PC-3 (cell line): Measurements from ENCODE around the gene ZSCAN5A. TPM values are rescaled to one million over a fixed set of nuclear protein-coding genes. Genes with fewer than 3 reads are reported as not detected.
"Not testable (repeated sequence)": the region's sequence is repeated elsewhere in the genome, so short reads cannot be mapped to it uniquely, and the experiment has no call there.

Experiments
- ATAC-seq: fragments of 200-7000 bp; cut with Tn5 transposase; 2 replicates; pipeline ENCODE4 v1.9.1; 2020; ENCODE audit warnings: mild to moderate bottlenecking, moderate library complexity
- BruUV-seq: library from RNA; stranded (reverse); fragments of 400-500 nt; replicated peaks from 2 replicates; lab custom pipeline; 2021; lab: Mats Ljungman, UMichigan
- CTCF ChIA-PET: fragments of 300-600 bp; sonication (Branson Sonifier 250); formaldehyde crosslinking; loops from one replicate; lab custom pipeline; 2022; ENCODE audit warnings: antibody characterized with exemption; lab: Charles Lee
- POLR2A ChIA-PET: fragments of 300-600 bp; sonication (Branson Sonifier 250); formaldehyde crosslinking; loops from one replicate; lab custom pipeline; 2022; ENCODE audit warnings: antibody characterized with exemption; ENCODE audit not compliant: unreplicated experiment; lab: Charles Lee
- DNase-seq: peaks from one replicate; pipeline ENCODE4 v3.0.0-alpha.2; 2015
- H2AFZ ChIP-seq: fragments of 300-600 bp; sonication (generic); 2 replicates; pipeline ENCODE4 v1.6.0; 2016; ENCODE audit warnings: antibody characterized with exemption, low read length
- H3F3A ChIP-seq: fragments of 300-600 bp; sonication (generic); one replicate; pipeline ENCODE4 v1.6.0; 2017; ENCODE audit warnings: antibody characterized with exemption, low read length, control low read depth, mild to moderate bottlenecking; ENCODE audit not compliant: unreplicated experiment
- H3K27ac ChIP-seq: fragments of 300-600 bp; sonication (generic); 2 replicates; pipeline ENCODE4 v1.5.1; 2016; ENCODE audit warnings: mild to moderate bottlenecking, low read length
- H3K27me3 ChIP-seq: fragments of 300-600 bp; sonication (generic); 2 replicates; pipeline ENCODE4 v1.6.1; 2016; ENCODE audit warnings: low read length, mixed read lengths
- H3K36me3 ChIP-seq: fragments of 300-600 bp; sonication (generic); 2 replicates; pipeline ENCODE4 v1.6.1; 2016; ENCODE audit warnings: low read depth, mixed run types, low read length, mixed read lengths
- H3K4me1 ChIP-seq: fragments of 300-600 bp; sonication (generic); 2 replicates; pipeline ENCODE4 v1.5.1; 2016; ENCODE audit warnings: low read length; ENCODE audit not compliant: insufficient read depth
- H3K4me2 ChIP-seq: fragments of 300-600 bp; sonication (generic); 2 replicates; pipeline ENCODE4 v1.6.0; 2016; ENCODE audit warnings: low read length
- H3K4me3 ChIP-seq: fragments of 300-600 bp; sonication (generic); 2 replicates; pipeline ENCODE4 v1.5.1; 2016; ENCODE audit warnings: mild to moderate bottlenecking, low read length, mixed read lengths
- H3K79me2 ChIP-seq: fragments of 300-600 bp; sonication (generic); 2 replicates; pipeline ENCODE4 v1.6.1; 2017; ENCODE audit warnings: low read length, mixed read lengths
- H3K9ac ChIP-seq: fragments of 300-600 bp; sonication (generic); 2 replicates; pipeline ENCODE4 v1.6.0; 2016; ENCODE audit warnings: mild to moderate bottlenecking, low read length
- H3K9me2 ChIP-seq: fragments of 300-600 bp; sonication (generic); replicated peaks from 2 replicates; pipeline ENCODE4 v1.6.1; 2016; ENCODE audit warnings: mixed run types, low read length, mixed read lengths
- H3K9me3 ChIP-seq: fragments of 300-600 bp; sonication (generic); 2 replicates; pipeline ENCODE4 v1.6.1; 2016; ENCODE audit warnings: low read length, mixed read lengths
- H4K20me1 ChIP-seq: fragments of 300-600 bp; sonication (generic); 2 replicates; pipeline ENCODE4 v1.6.1; 2016; ENCODE audit warnings: low read length, mixed read lengths
- EZH2 ChIP-seq: fragments of 300-600 bp; sonication (generic); IDR thresholded peaks from one replicate; pipeline ENCODE4 v1.6.1; 2017; ENCODE audit warnings: antibody characterized with exemption, mild to moderate bottlenecking, low read length; ENCODE audit not compliant: unreplicated experiment
- EZH2phosphoT487 ChIP-seq: fragments of 300-600 bp; sonication (generic); IDR thresholded peaks from 2 replicates; pipeline ENCODE4 v1.6.1; 2018; ENCODE audit warnings: mild to moderate bottlenecking, antibody characterized with exemption, low read length, borderline replicate concordance
- intact Hi-C: fragments of 100-400 bp; cut with micrococcal nuclease; formaldehyde crosslinking; loops from 2 replicates; pipeline ENCODE4 v1.9.0; 2023
- total RNA-seq: library from RNA; depleted of rRNA; stranded (reverse); fragments of >200 nt; gene quantifications from 2 replicates; pipeline ENCODE4 v1.2.3, GENCODE V29; 2014
- TF ChIP-seq, protein P1 (sequence below): fragments of 300-600 bp; sonication (generic); conservative IDR thresholded peaks from 2 replicates; pipeline ENCODE4 v1.5.1; 2017; ENCODE audit warnings: antibody characterized with exemption, low read depth, mild to moderate bottlenecking, low read length

The ZSCAN5A gene
- total RNA-seq, 1 experiment from 2014 or later: 23.7 TPM

DNA sequence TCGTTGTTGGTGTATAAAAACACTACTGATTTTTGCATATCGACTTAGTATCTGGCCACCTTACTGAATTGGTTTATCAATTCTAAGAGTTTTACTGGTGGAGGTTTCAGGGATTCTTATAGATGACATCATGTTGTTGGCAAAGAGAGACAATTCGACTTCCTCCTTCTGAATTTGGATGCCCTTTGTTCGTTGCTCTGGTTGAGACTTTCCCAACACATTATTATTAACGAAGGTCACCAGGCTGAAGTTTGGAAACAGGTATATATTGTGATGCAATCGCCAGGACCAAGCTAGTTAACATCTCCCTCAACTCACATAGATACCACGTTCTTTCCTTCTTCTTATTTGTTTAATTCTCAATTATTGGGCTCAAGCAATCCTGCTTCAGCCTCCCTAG lies 115.0 kb downstream of the ZSCAN5A start:
- CTCF ChIA-PET: no interaction called here
- POLR2A ChIA-PET: no interaction called here
- Histone ChIP-seq H2AFZ (no peak overlapping the region), H3K9me3 (no peaks in the 10 kb centered on the region), H3K4me3 (no peak overlapping the region), H3K27me3 (peaks cover 49% of the 10 kb centered on the region), H3K4me1 (no peaks in the 10 kb centered on the region), H3K36me3 (no peaks in the 10 kb centered on the region), H3K79me2 (no peaks in the 10 kb centered on the region), H3K9ac (no peak overlapping the region), H3K4me2 (no peak overlapping the region), H3K9me2 (no peaks in the 10 kb centered on the region), H3K27ac (no peak overlapping the region), H3F3A (no peaks in the 10 kb centered on the region), H4K20me1 (no peaks in the 10 kb centered on the region)
- intact Hi-C loops: no loop called here
- DNase-seq (no peak), ATAC-seq (no peak)
- no TSS peak for BruUV-seq
- no peak for TF ChIP-seq EZH2
- no peak for TF ChIP-seq EZH2phosphoT487
- TF ChIP-seq, protein P1, sequence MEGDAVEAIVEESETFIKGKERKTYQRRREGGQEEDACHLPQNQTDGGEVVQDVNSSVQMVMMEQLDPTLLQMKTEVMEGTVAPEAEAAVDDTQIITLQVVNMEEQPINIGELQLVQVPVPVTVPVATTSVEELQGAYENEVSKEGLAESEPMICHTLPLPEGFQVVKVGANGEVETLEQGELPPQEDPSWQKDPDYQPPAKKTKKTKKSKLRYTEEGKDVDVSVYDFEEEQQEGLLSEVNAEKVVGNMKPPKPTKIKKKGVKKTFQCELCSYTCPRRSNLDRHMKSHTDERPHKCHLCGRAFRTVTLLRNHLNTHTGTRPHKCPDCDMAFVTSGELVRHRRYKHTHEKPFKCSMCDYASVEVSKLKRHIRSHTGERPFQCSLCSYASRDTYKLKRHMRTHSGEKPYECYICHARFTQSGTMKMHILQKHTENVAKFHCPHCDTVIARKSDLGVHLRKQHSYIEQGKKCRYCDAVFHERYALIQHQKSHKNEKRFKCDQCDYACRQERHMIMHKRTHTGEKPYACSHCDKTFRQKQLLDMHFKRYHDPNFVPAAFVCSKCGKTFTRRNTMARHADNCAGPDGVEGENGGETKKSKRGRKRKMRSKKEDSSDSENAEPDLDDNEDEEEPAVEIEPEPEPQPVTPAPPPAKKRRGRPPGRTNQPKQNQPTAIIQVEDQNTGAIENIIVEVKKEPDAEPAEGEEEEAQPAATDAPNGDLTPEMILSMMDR: no peak

DNA sequence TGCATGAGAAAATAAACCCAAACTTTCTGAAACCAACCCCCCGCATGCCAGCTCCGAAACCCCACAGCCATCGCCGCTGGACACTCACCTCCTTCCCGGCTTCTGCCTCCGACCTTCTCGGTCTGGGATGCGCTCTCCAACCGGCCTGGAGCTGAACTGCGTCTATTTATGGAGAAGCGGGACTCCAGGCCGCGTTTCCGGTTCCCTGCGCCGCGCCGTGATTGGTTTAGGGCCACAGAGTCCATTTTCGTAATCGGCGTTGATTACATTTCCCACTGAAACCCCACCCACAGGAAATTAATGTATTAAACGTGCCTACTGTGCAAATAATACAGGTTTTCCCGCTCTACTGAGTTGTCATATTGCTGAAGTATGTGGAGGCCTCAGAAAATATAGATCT lies 117.0 kb downstream of the ZSCAN5A start, which contains the start of gene ZSCAN5B:
TSS of gene ZSCAN5B (minus strand) at position 138 of the 400 bp plus-strand sequence. CDS start 4,731 bp downstream, outside the sequence.
- intact Hi-C loops, POLR2A ChIA-PET: not testable (repeated sequence)

DNA sequence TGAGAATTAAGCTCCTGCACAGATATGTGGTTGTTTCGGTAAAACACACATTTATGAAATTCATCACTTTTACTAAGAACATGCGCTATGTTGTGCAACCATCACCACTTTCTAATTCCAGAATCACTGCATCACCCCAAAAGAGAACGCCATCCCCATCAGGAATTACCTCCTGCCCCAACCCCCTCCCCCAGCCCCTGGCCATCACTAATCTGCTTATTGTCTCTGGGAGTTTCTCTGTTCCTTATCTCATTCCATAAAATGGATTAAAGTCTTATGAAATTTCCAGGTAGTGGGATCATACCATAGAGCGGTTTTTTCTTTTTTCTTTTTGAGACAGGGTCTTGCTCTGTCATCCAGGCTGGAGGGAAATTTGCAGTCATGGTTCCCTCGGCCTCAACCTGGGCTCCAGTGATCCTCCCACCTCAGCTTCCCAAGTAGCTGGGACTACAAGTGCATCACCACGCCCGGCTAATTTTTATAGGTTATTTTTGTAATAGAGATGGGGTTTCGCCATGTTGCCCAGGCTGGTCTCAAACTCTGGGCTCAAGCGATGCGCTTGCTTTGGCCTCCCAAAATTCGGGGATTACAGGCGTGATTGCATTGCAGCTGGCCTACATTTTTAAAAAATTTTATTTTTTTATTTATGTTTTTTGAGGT lies 120.5 kb downstream of the ZSCAN5A start:
- intact Hi-C loops: no loop called here
- TF ChIP-seq EZH2 (no peak), EZH2phosphoT487 (no peak)
- TF ChIP-seq, protein P1: no peak
- no TSS peak for BruUV-seq
- ATAC-seq: no peak
- Histone ChIP-seq H3K27ac (no peak overlapping the region), H3K9ac (no peak overlapping the region), H3K9me3 (no peaks in the 10 kb centered on the region), H2AFZ (no peak overlapping the region), H3F3A (no peaks in the 10 kb centered on the region), H3K79me2 (no peaks in the 10 kb centered on the region), H3K4me1 (no peaks in the 10 kb centered on the region), H3K4me3 (no peak overlapping the region), H3K27me3 (peaks cover 29% of the 10 kb centered on the region), H3K36me3 (no peaks in the 10 kb centered on the region), H4K20me1 (no peaks in the 10 kb centered on the region), H3K4me2 (no peak overlapping the region), H3K9me2 (no peaks in the 10 kb centered on the region)
- DNase-seq: no peak
- CTCF ChIA-PET: no interaction called here
- POLR2A ChIA-PET: no interaction called here

More for the DNA sequence above, 117.0 kb downstream of the ZSCAN5A start, which contains the start of gene ZSCAN5B:
- H3K79me2 ChIP-seq, H3K9me2 ChIP-seq, H3K4me1 ChIP-seq, H3F3A ChIP-seq, BruUV-seq, H3K4me3 ChIP-seq, H3K9me3 ChIP-seq, DNase-seq, H3K9ac ChIP-seq, H4K20me1 ChIP-seq, H3K4me2 ChIP-seq, H3K27ac ChIP-seq, H2AFZ ChIP-seq, ATAC-seq, CTCF ChIA-PET, H3K36me3 ChIP-seq: not testable (repeated sequence)
- H3K27me3 ChIP-seq: peaks cover 53% of the 10 kb centered on the region
